WTC11 (cell line): Measurements from ENCODE around the gene ANKRD28. TPM values are rescaled to one million over a fixed set of nuclear protein-coding genes. Genes with fewer than 3 reads are reported as not detected.

Experiments
- ATAC-seq: fragments of 200-7000 bp; cut with Tn5 transposase; 2 replicates; pipeline ENCODE4 v1.10.0; 2021; ENCODE audit warnings: mild to moderate bottlenecking, moderate library complexity
- CTCF ChIA-PET: fragments of 300-600 bp; sonication (Branson Sonifier 250); formaldehyde crosslinking; loops from one replicate; lab custom pipeline; 2021; ENCODE audit warnings: antibody characterized with exemption; lab: Charles Lee
- POLR2A ChIA-PET: fragments of 350-600 bp; sonication (Branson Sonifier 250); formaldehyde crosslinking; loops from one replicate; lab custom pipeline; 2021; ENCODE audit warnings: antibody characterized with exemption; lab: Charles Lee
- DNase-seq: peaks from one replicate; pipeline ENCODE4 v3.0.0; 2021; ENCODE audit warnings: low spot score
- H3K27ac Mint-ChIP-seq: 2 replicates; pipeline ENCODE4 v1.8.0; 2021; ENCODE audit warnings: mixed read lengths
- H3K27me3 Mint-ChIP-seq: 2 replicates; pipeline ENCODE4 v1.8.0; 2021; ENCODE audit warnings: low read depth, mild to moderate bottlenecking, moderate library complexity, mixed read lengths
- H3K36me3 Mint-ChIP-seq: 2 replicates; pipeline ENCODE4 v1.8.0; 2021; ENCODE audit warnings: mixed read lengths
- H3K4me1 Mint-ChIP-seq: 2 replicates; pipeline ENCODE4 v1.8.0; 2022; ENCODE audit warnings: mixed read lengths
- H3K4me3 Mint-ChIP-seq: 2 replicates; pipeline ENCODE4 v1.8.0; 2021; ENCODE audit warnings: mild to moderate bottlenecking, moderate library complexity, mixed read lengths
- H3K9me3 Mint-ChIP-seq: 2 replicates; pipeline ENCODE4 v1.8.0; 2021; ENCODE audit warnings: mixed read lengths
- ATF1 ChIP-seq: sonication (generic); formaldehyde crosslinking; IDR thresholded peaks from 2 replicates; pipeline ENCODE4 v1.8.1; 2023; ENCODE audit warnings: mild to moderate bottlenecking, moderate library complexity, missing genetic modification reagents
- CDX4 ChIP-seq: fragments of 250-450 bp; sonication (Bioruptor Pico); IDR thresholded peaks from 2 replicates; pipeline ENCODE4 v1.9.0; 2021; ENCODE audit warnings: moderate library complexity, mild to moderate bottlenecking, inconsistent platforms, borderline replicate concordance
- FOXK1 ChIP-seq: sonication (generic); formaldehyde crosslinking; IDR thresholded peaks from 2 replicates; pipeline ENCODE4 v1.8.0; 2022; ENCODE audit warnings: mild to moderate bottlenecking, moderate library complexity, missing genetic modification reagents
- GABPB1 ChIP-seq: sonication (generic); formaldehyde crosslinking; IDR thresholded peaks from 2 replicates; pipeline ENCODE4 v1.8.1; 2023; ENCODE audit warnings: mild to moderate bottlenecking, missing genetic modification reagents
- GTF2I ChIP-seq: fragments of 250-450 bp; sonication (Bioruptor Pico); conservative IDR thresholded peaks from 2 replicates; pipeline ENCODE4 v1.4.0; 2021; ENCODE audit warnings: mild to moderate bottlenecking
- HMGXB4 ChIP-seq: sonication (generic); formaldehyde crosslinking; IDR thresholded peaks from 2 replicates; pipeline ENCODE4 v1.8.1; 2023; ENCODE audit warnings: mild to moderate bottlenecking, moderate library complexity, missing genetic modification reagents
- MAX ChIP-seq: sonication (generic); formaldehyde crosslinking; IDR thresholded peaks from 2 replicates; pipeline ENCODE4 v1.8.0; 2022; ENCODE audit warnings: mild to moderate bottlenecking, missing genetic modification reagents
- NFYB ChIP-seq: sonication (generic); formaldehyde crosslinking; conservative IDR thresholded peaks from 2 replicates; pipeline ENCODE4 v1.8.0; 2022; ENCODE audit warnings: low read depth, missing genetic modification reagents
- NR3C1 ChIP-seq: sonication (generic); formaldehyde crosslinking; conservative IDR thresholded peaks from 2 replicates; pipeline ENCODE4 v1.8.1; 2023; ENCODE audit warnings: low read depth, mild to moderate bottlenecking, missing genetic modification reagents
- PRDM15 ChIP-seq: sonication (generic); formaldehyde crosslinking; IDR thresholded peaks from 2 replicates; pipeline ENCODE4 v1.8.0; 2022; ENCODE audit warnings: missing genetic modification reagents
- PREB ChIP-seq: sonication (generic); formaldehyde crosslinking; IDR thresholded peaks from 2 replicates; pipeline ENCODE4 v1.8.1; 2022; ENCODE audit warnings: mild to moderate bottlenecking, missing genetic modification reagents, moderate library complexity, borderline replicate concordance
- TEAD1 ChIP-seq: sonication (generic); formaldehyde crosslinking; IDR thresholded peaks from 2 replicates; pipeline ENCODE4 v1.8.0; 2022; ENCODE audit warnings: mild to moderate bottlenecking, missing genetic modification reagents
- TEAD4 ChIP-seq: sonication (generic); formaldehyde crosslinking; IDR thresholded peaks from 2 replicates; pipeline ENCODE4 v1.8.0; 2022; ENCODE audit warnings: mild to moderate bottlenecking, missing genetic modification reagents
- ZNF121 ChIP-seq: sonication (generic); formaldehyde crosslinking; IDR thresholded peaks from 2 replicates; pipeline ENCODE4 v1.8.0; 2023; ENCODE audit warnings: missing genetic modification reagents
- ZNF263 ChIP-seq: sonication (generic); formaldehyde crosslinking; IDR thresholded peaks from 2 replicates; pipeline ENCODE4 v1.8.1; 2022; ENCODE audit warnings: low read depth, mild to moderate bottlenecking, moderate library complexity, missing genetic modification reagents
- ZNF317 ChIP-seq: sonication (generic); formaldehyde crosslinking; IDR thresholded peaks from 2 replicates; pipeline ENCODE4 v1.8.1; 2023; ENCODE audit warnings: low read depth, mild to moderate bottlenecking, moderate library complexity, missing genetic modification reagents, borderline replicate concordance
- ZNF512 ChIP-seq: sonication (generic); formaldehyde crosslinking; IDR thresholded peaks from 2 replicates; pipeline ENCODE4 v1.8.1; 2022; ENCODE audit warnings: missing genetic modification reagents, borderline replicate concordance
- ZSCAN18 ChIP-seq: fragments of 250-450 bp; sonication (Bioruptor Pico); IDR thresholded peaks from 2 replicates; pipeline ENCODE4 v2.1.2; 2022; ENCODE audit warnings: mild to moderate bottlenecking, moderate library complexity
- total RNA-seq: library from RNA; stranded (reverse); gene quantifications from 3 replicates; pipeline ENCODE4 v1.2.3, GENCODE V29; 2021

The ANKRD28 gene
- total RNA-seq, 1 experiment from 2014 or later, result 51.6 TPM

GRCh38 chr3:15769256-15769915 is 28.4 kb downstream of the ANKRD28 start:
- H3K36me3 Mint-ChIP-seq, result no peaks in the 10 kb centered on the region
- TF ChIP-seq TEAD1 (CRISPR knock-in tag) (no peak), GTF2I (no peak), ZNF263 (no peak), PREB (CRISPR knock-in tag) (no peak), ZNF317 (no peak), MAX (CRISPR knock-in tag) (no peak)
- TF ChIP-seq, all 79 proteins: peak for 0
- H3K27me3 Mint-ChIP-seq, result no peaks in the 10 kb centered on the region
- POLR2A ChIA-PET, result no interaction called here
- peaks cover 18% of the 10 kb centered on the region for H3K4me1 Mint-ChIP-seq
- H3K9me3 Mint-ChIP-seq, result no peaks in the 10 kb centered on the region
- no peak overlapping the region; the same call in 1 of the 2 replicates for H3K27ac Mint-ChIP-seq
- no peak for ATAC-seq
- CTCF ChIA-PET, result interaction anchor here (1.4 kb wide), 1 partner anchor 78 kb away, joined by 4 read pairs; no protein-coding TSS in a partner anchor
- no peak overlapping the region for H3K4me3 Mint-ChIP-seq
- DNase-seq, result no peak

GRCh38 chr3:15768421-15769255 is 29.1 kb downstream of the ANKRD28 start:
- no peak for DNase-seq
- TF ChIP-seq CDX4 (CRISPR knock-in tag) (no peak), ZNF512 (CRISPR knock-in tag) (no peak), ZNF121 (peak; percentile 50; the same call in 1 of the 2 replicates), NFYB (no peak), ATF1 (CRISPR knock-in tag) (no peak), PREB (CRISPR knock-in tag) (no peak), HMGXB4 (no peak), PRDM15 (no peak), NR3C1 (CRISPR knock-in tag) (no peak), GABPB1 (CRISPR knock-in tag) (peak; percentile 87), FOXK1 (CRISPR knock-in tag) (no peak), ZSCAN18 (CRISPR knock-in tag) (no peak), TEAD4 (no peak)
- 0 out of 2 replicates have a peak overlapping the region, but pooled peaks have one; percentile 6 for H3K27ac Mint-ChIP-seq
- peaks cover 18% of the 10 kb centered on the region for H3K4me1 Mint-ChIP-seq
- H3K36me3 Mint-ChIP-seq, result no peaks in the 10 kb centered on the region
- no peak for ATAC-seq
- H3K4me3 Mint-ChIP-seq, result no peak overlapping the region
- no peaks in the 10 kb centered on the region for H3K27me3 Mint-ChIP-seq
- POLR2A ChIA-PET, result no interaction called here
- CTCF ChIA-PET, result interaction anchor here (0.9 to 1.7 kb wide), 5 partner anchors 11 to 242 kb away, joined by 3 to 6 read pairs (median 4); partner anchors contain the start of gene ANKRD28
- no peaks in the 10 kb centered on the region for H3K9me3 Mint-ChIP-seq
